ENCODE results near the gene ANKH. TPM values are rescaled to one million over a fixed set of nuclear protein-coding genes. Genes with fewer than 3 reads are reported as not detected.

ANKH gene
- total and polyA plus RNA-seq, 2 of the 13 experiments (the other 11 are each of a cell fraction or from before 2014, with no cell fraction given) = 25.0 to 36.0 TPM

GRCh38 chr5:14915291-14915952, 43.8 kb upstream of the ANKH start (continued):
- TF ChIP-seq, protein P1, sequence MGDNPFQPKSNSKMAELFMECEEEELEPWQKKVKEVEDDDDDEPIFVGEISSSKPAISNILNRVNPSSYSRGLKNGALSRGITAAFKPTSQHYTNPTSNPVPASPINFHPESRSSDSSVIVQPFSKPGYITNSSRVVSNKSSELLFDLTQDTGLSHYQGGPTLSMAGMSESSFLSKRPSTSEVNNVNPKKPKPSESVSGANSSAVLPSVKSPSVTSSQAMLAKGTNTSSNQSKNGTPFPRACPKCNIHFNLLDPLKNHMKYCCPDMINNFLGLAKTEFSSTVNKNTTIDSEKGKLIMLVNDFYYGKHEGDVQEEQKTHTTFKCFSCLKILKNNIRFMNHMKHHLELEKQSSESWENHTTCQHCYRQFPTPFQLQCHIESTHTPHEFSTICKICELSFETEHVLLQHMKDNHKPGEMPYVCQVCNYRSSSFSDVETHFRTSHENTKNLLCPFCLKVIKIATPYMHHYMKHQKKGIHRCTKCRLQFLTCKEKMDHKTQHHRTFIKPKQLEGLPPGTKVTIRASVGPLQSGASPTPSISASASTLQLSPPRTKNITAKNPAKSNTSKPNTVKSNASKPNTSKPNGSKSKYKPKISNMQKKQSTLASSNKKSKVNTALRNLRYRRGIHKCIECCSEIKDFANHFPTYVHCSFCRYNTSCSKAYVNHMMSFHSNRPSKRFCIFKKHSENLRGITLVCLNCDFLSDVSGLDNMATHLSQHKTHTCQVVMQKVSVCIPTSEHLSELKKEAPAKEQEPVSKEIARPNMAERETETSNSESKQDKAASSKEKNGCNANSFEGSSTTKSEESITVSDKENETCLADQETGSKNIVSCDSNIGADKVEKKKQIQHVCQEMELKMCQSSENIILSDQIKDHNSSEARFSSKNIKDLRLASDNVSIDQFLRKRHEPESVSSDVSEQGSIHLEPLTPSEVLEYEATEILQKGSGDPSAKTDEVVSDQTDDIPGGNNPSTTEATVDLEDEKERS (CRISPR knock-in tag; IDR thresholded peaks at IDR 0.05) = peak; percentile 26; the same call in 1 of the 2 replicates
- TF ChIP-seq ZFP41 (CRISPR knock-in tag; IDR thresholded peaks at IDR 0.05; ENCODE audit: borderline replicate concordance) (no peak), ARID3A (IDR thresholded peaks at IDR 0.05; ENCODE audit: low read depth, low read length) (no peak), EHMT2 (IDR thresholded peaks at IDR 0.05; ENCODE audit: borderline replicate concordance, low read depth, low read length) (0 out of 2 replicates have a peak, but pooled peaks have one; percentile 22), ZNF574 (CRISPR knock-in tag; IDR thresholded peaks at IDR 0.05) (0 out of 2 replicates have a peak, but pooled peaks have one; percentile 19), NRL (CRISPR knock-in tag; IDR thresholded peaks at IDR 0.05; ENCODE audit: borderline replicate concordance) (no peak), SIX1 (CRISPR knock-in tag; IDR thresholded peaks at IDR 0.05; ENCODE audit: borderline replicate concordance) (0 out of 2 replicates have a peak, but pooled peaks have one; percentile 58), GATAD2A (CRISPR knock-in tag; IDR thresholded peaks at IDR 0.05) (peak; percentile 61), HNF1B (CRISPR knock-in tag; IDR thresholded peaks at IDR 0.05) (0 out of 2 replicates have a peak, but pooled peaks have one; percentile 16), ISL2 (CRISPR knock-in tag; IDR thresholded peaks at IDR 0.05) (peak; percentile 79), TEAD3 (CRISPR knock-in tag; optimal IDR thresholded peaks at IDR 0.05; ENCODE audit: borderline replicate concordance) (peak; percentile 35), PLRG1 (conservative IDR thresholded peaks at IDR 0.05) (no peak), ZFP36L2 (CRISPR knock-in tag; IDR thresholded peaks at IDR 0.05) (no peak), SALL1 (CRISPR knock-in tag; IDR thresholded peaks at IDR 0.05) (peak; percentile 86), EEA1 (CRISPR knock-in tag; IDR thresholded peaks at IDR 0.05; ENCODE audit: borderline replicate concordance) (no peak), ARID2 (CRISPR knock-in tag; IDR thresholded peaks at IDR 0.05; ENCODE audit: borderline replicate concordance) (no peak), KAT8 (CRISPR knock-in tag; IDR thresholded peaks at IDR 0.05) (0 out of 2 replicates have a peak, but pooled peaks have one; percentile 24)
- TF ChIP-seq, protein P2, sequence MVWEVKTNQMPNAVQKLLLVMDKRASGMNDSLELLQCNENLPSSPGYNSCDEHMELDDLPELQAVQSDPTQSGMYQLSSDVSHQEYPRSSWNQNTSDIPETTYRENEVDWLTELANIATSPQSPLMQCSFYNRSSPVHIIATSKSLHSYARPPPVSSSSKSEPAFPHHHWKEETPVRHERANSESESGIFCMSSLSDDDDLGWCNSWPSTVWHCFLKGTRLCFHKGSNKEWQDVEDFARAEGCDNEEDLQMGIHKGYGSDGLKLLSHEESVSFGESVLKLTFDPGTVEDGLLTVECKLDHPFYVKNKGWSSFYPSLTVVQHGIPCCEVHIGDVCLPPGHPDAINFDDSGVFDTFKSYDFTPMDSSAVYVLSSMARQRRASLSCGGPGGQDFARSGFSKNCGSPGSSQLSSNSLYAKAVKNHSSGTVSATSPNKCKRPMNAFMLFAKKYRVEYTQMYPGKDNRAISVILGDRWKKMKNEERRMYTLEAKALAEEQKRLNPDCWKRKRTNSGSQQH (CRISPR knock-in tag; IDR thresholded peaks at IDR 0.05; ENCODE audit: low read depth) = no peak
